Kidney (tissue), 14 donors: Measurements from ENCODE around the gene PHACTR4. TPM values are rescaled to one million over a fixed set of nuclear protein-coding genes. Genes with fewer than 3 reads are reported as not detected.
"Not testable (repeated sequence)": the region's sequence is repeated elsewhere in the genome, so short reads cannot be mapped to it uniquely, and the experiment has no call there.

Experiments used
- DNase-seq, 5 donors: peaks; one replicate each; pipeline ENCODE4 v3.0.0-alpha.2; 2013 to 2020
- FAIRE-seq: peaks from 2 replicates; lab custom pipeline; 2012; peaks lifted over from hg19 to GRCh38; lab: Jason Lieb, UNC
- H3K27ac ChIP-seq, 2 donors: one replicate each; pipeline ENCODE4 v1.7.0; 2013; ENCODE audit warnings: low read depth in 2 of 2, low read length in 2 of 2, inconsistent platforms in 1 of 2
- H3K27me3 ChIP-seq: one replicate; pipeline ENCODE4 v1.7.1; 2013; ENCODE audit warnings: low read length, inconsistent platforms; ENCODE audit not compliant: control insufficient read depth, insufficient read depth
- H3K36me3 ChIP-seq, 3 donors: one replicate each; pipeline versions ENCODE4 v1.7.0 to v1.7.1; 2013; ENCODE audit warnings: low read length in 3 of 3, control low read depth in 1 of 3, inconsistent platforms in 1 of 3; ENCODE audit not compliant: insufficient read depth in 3 of 3, control insufficient read depth in 2 of 3
- H3K4me1 ChIP-seq, 3 donors: one replicate each; pipeline versions ENCODE4 v1.7.0 to v1.7.1; 2013; ENCODE audit warnings: low read length in 3 of 3, inconsistent platforms in 1 of 3, low read depth in 1 of 3; ENCODE audit not compliant: control insufficient read depth in 2 of 3, insufficient read depth in 2 of 3
- H3K4me3 ChIP-seq, 3 donors: one replicate each; pipeline versions ENCODE4 v1.7.0 to v1.8.1; 2013; ENCODE audit warnings: low read length in 3 of 3, control low read depth in 1 of 3, inconsistent platforms in 1 of 3
- H3K9ac ChIP-seq, 3 donors: one replicate each; pipeline versions ENCODE4 v1.7.0 to v1.7.1; 2013; ENCODE audit warnings: low read length in 3 of 3, control low read depth in 1 of 3, inconsistent platforms in 1 of 3
- H3K9me3 ChIP-seq, 3 donors: one replicate each; pipeline versions ENCODE4 v1.7.0 to v1.7.1; 2013; ENCODE audit warnings: low read length in 3 of 3, control low read depth in 1 of 3, inconsistent platforms in 1 of 3; ENCODE audit not compliant: control insufficient read depth in 2 of 3, insufficient read depth in 1 of 3
- intact Hi-C: fragments of 100-400 bp; cut with DNase I; formaldehyde crosslinking; loops from one replicate; pipeline ENCODE4 v1.11.1; 2022
- polyA plus RNA-seq: library from polyadenylated mRNA; stranded (reverse); fragments of 350-450 nt; fragmentation: Illumina TruSeq; extraction: RNeasy Lipid Tissue Mini Kit (QIAGEN cat#74804); gene quantifications from one replicate; pipeline ENCODE4 v1.2.3, GENCODE V29; 2014; ENCODE audit warnings: low read depth, low replicate concordance; ENCODE audit not compliant: insufficient read depth
- total RNA-seq: library from RNA; stranded (reverse); fragmentation: NEBNext Ultra II Directional; extraction: Animal tissue kit (Norgen Biotek cat#: 25700); gene quantifications from one replicate; pipeline ENCODE4 v1.2.1, GENCODE V29; 2021
- TF ChIP-seq, protein P1 (sequence below): IDR thresholded peaks from 3 replicates; pipeline ENCODE4 v1.5.1; 2012; ENCODE audit warnings: mild to moderate bottlenecking, moderate library complexity, borderline replicate concordance; ENCODE audit not compliant: insufficient read depth; ENCODE audit errors: extremely low read depth
- donor health status: control.
- donor health status: control.
- donor health status: control.
- donor health status: control.
- donor health status: control.
- donor health status: DM: yes; HTN: yes; CAD: no.
- donor health status: Normal renal cell carcinoma (clear cell type).

PHACTR4 gene
- total and polyA plus RNA-seq, 2 donors from 2014 or later, result 23.2 to 51.5 TPM

DNA sequence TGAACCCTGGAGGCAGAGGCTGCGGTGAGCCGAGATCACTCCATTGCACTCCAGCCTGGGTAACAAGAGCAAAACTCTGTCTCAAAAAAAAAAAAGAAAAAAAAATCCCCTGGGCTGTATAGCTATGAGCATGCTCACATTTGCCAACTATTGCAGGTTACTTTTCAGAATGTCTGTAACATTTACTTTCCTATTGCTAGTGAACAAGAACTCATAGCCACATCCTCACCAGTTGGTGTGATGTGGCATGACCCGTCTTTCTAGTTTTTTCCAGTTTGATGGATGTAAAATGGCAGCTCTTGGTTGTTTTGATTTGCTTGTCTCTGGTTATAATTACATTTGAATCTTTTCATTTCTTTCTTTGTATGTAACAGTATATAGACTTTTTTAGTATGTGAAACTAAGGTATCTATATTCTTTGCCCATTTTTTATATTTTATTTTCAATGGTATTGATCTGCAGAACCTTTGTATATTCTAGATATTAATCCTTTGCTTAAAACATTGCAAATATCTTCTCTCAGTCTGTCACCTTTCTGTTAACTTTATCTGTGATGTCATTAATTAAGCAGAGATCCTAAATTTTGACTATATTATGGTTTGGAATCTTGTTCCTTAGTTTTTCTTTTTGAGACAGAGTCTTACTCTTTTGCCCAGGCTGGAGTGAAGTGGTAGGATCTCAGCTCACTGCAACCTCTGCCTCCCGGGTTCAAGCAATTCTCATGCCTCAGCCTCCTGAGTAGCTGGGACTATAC is 29.1 kb upstream of the PHACTR4 start:
- Histone ChIP-seq H3K9ac (no peak overlapping the region), H3K27me3 (no peaks in the 10 kb centered on the region)

DNA sequence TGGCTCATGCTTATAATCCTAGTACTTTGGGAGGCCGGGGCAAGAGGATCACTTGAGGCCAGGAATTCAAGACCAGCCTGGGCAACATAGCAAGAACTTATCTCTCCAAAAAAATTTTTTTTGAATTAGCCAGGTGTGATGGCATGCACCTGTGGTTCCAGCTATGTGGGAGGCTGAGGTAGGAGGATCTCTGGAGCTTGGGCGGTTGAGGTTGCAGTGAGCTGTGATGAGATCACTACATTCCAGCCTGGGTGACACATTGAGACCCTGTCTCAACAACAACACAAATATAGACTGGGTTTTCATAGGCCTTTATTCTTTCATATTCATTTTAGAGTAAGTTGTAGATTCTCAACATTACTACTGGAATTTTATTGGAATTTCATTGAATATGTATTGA is 27.9 kb upstream of the PHACTR4 start:
- Histone ChIP-seq H3K9me3 (no peaks in the 10 kb centered on the region), H3K4me3 (no peak overlapping the region), H3K9ac (no peak overlapping the region), H3K4me1 (no peaks in the 10 kb centered on the region), H3K36me3 (no peaks in the 10 kb centered on the region), H3K27me3 (no peaks in the 10 kb centered on the region), H3K27ac (no peak overlapping the region)
- FAIRE-seq (no peak), DNase-seq (no peak)
- intact Hi-C loops, result no loop called here
- TF ChIP-seq, protein P1, sequence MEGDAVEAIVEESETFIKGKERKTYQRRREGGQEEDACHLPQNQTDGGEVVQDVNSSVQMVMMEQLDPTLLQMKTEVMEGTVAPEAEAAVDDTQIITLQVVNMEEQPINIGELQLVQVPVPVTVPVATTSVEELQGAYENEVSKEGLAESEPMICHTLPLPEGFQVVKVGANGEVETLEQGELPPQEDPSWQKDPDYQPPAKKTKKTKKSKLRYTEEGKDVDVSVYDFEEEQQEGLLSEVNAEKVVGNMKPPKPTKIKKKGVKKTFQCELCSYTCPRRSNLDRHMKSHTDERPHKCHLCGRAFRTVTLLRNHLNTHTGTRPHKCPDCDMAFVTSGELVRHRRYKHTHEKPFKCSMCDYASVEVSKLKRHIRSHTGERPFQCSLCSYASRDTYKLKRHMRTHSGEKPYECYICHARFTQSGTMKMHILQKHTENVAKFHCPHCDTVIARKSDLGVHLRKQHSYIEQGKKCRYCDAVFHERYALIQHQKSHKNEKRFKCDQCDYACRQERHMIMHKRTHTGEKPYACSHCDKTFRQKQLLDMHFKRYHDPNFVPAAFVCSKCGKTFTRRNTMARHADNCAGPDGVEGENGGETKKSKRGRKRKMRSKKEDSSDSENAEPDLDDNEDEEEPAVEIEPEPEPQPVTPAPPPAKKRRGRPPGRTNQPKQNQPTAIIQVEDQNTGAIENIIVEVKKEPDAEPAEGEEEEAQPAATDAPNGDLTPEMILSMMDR, result no peak

More for the DNA sequence above, 29.1 kb upstream of the PHACTR4 start:
- intact Hi-C loops, result no loop called here
- Histone ChIP-seq H3K36me3 (peaks cover 0 to 4% (median 0%) of the 10 kb centered on the region in 3 donors), H3K9me3 (no peaks in the 10 kb centered on the region), H3K4me1 (no peaks in the 10 kb centered on the region), H3K4me3 (no peak overlapping the region), H3K27ac (no peak overlapping the region)
- TF ChIP-seq, protein P1, result no peak
- FAIRE-seq (no peak), DNase-seq (no peak)

DNA sequence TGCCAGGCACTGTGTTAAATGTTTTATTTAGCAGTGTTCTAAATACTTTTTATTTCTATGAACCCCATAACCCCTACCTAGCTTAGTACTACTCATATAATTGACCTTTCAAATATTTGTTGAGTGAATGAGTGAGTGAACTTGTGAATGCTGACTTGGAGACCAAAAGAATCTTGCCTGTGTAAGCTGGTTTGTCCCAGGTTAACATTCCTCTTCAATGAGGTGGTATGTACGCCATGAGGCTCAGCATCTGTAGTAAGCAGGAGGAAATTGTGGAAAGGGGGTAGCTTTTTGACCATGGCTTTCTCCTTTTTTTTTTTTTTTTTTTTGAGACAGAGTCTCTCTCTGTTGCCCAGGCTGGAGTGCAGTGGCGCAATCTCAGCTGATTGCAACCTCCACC is 26.1 kb upstream of the PHACTR4 start:
- Histone ChIP-seq H3K4me3 (no peak overlapping the region), H3K27me3 (no peaks in the 10 kb centered on the region), H3K4me1 (no peaks in the 10 kb centered on the region), H3K9ac (no peak overlapping the region), H3K36me3 (no peaks in the 10 kb centered on the region), H3K9me3 (no peaks in the 10 kb centered on the region), H3K27ac (no peak overlapping the region)
- DNase-seq, result no peak
- no peak for FAIRE-seq
- intact Hi-C loops, result no loop called here
- TF ChIP-seq, protein P1, result no peak

DNA sequence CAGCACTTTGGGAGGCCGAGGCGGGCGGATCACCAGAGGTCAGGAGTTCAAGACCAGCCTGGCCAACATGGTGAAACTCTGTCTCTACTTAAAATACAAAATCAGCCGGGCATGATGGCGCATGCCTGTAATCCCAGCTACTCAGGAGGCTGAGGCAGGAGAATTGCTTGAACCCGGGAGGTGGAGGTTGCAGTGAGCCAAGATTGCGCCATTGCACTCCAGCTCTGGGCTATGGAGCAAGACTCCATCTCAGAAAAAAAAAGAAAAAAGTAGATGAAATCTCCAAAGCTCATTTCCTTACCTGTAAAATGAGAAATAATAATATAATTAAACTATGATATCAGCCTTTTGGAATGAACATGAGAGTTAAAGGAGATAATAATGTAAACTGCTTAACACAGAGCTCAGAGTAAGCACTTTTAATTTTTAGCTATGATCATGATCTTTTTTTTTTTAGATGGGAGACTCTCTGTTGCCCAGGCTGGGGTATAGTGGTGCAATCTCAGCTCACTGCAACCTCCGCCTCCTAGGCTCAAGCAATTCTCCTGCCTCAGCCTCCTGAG is 16.2 kb upstream of the PHACTR4 start:
- H3K36me3 ChIP-seq, H3K27me3 ChIP-seq, FAIRE-seq, H3K27ac ChIP-seq, intact Hi-C loops, H3K4me3 ChIP-seq, DNase-seq, H3K9ac ChIP-seq, H3K9me3 ChIP-seq, H3K4me1 ChIP-seq: not testable (repeated sequence)
